Adrenal gland (tissue), 5 donors: ENCODE measurements around the gene ZFYVE19.
"Not testable (repeated sequence)": the region's sequence is repeated elsewhere in the genome, so short reads cannot be mapped to it uniquely, and the experiment has no call there.

Source experiments
- CTCF ChIP-seq, 6 experiments: fragments of 450-650 bp in 4 of 6; fragments of 200-600 bp in 2 of 6; sonication (generic) in 1 of 6; IDR thresholded peaks; 1 replicate in 5 of 6; 2 replicates in 1 of 6; pipeline versions ENCODE4 v1.5.1 to v1.8.0; 2016 to 2021; ENCODE audit warnings: antibody characterized with exemption in 6 of 6, mild to moderate bottlenecking in 2 of 6, moderate library complexity in 1 of 6
- POLR2A ChIP-seq, 2 donors: fragments of 450-650 bp; IDR thresholded peaks; one replicate each; pipeline ENCODE4 v1.6.1; 2017; ENCODE audit warnings: antibody characterized with exemption in 2 of 2, mild to moderate bottlenecking in 2 of 2, moderate library complexity in 1 of 2
- donor health status: DM: no; HTN: no; CAD: no.

GRCh38 chr15:40861147-40861546 lies 54.3 kb downstream of the ZFYVE19 start:
- TF ChIP-seq CTCF, POLR2A (IDR thresholded peaks at IDR 0.05): not testable (repeated sequence)
